ENCODE data around the gene NOC2L.
"Not testable (repeated sequence)": the region's sequence is repeated elsewhere in the genome, so short reads cannot be mapped to it uniquely, and the experiment has no call there.

NOC2L gene

DNA sequence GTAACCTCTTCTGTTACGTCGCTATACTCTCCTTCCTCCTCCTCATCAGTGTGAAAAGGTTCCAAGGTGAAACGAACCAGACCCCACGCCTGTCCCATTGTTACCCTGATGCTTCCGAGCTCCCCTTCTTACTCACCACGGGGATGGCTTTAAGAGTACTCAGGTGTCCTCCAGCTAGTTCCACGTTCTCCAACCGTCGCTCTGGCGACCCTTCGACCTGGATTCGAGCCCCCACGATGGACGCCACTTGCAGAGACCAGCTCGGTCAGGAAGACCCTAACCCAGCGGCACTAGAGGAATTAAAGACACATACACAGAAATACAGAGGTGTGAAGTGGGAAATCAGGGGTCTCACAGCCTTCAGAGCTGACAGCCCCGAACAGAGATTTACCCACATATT lies 61.1 kb downstream of the NOC2L start:
- not testable (repeated sequence) for DNase-seq

DNA sequence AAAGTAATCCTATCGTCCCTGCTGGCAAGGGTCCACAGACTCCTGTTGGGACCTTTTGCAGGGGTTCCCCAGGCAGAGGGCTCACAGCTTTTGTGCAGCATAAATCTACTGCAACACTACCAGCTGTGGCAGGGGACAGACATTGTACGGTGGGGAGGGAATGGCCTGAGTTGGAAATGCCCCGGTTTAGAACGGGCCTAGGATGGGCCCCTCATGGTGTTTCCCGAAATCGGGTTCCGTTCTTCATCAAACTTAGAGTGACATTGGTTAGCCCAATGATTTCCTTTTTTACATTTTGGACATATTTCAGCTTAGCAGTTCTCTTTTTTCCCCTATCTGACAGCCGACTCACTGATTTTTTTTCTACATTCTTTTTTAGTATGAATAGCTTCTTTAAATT lies 61.8 kb downstream of the NOC2L start:
- DNase-seq: no peak

Measured in COR-L47 (cell line).